Adrenal gland (tissue), 12 donors: ENCODE measurements around the gene GFRAL. TPM values are rescaled to one million over a fixed set of nuclear protein-coding genes. Genes with fewer than 3 reads are reported as not detected.
A peak's percentile ranks its signal among the peaks of the same experiment; 100 is the strongest.

ENCODE experiments used
- DNase-seq, 7 donors: peaks; one replicate each; pipeline ENCODE4 v3.0.0-alpha.2; 2019 to 2020
- H3K27ac ChIP-seq, 5 donors: fragments of 200-600 bp; sonication (generic) in 4 of 5; 1 replicate in 3 of 5; 2 replicates in 2 of 5; pipeline versions ENCODE4 v1.5.1 to v1.8.0; 2016 to 2020; ENCODE audit warnings: mild to moderate bottlenecking in 1 of 5
- H3K27me3 ChIP-seq: fragments of 200-600 bp; 2 replicates; pipeline ENCODE4 v1.8.0; 2021
- H3K36me3 ChIP-seq, 2 donors: fragments of 200-600 bp; replicated peaks in 1 of 2; 1 replicate in 1 of 2; 2 replicates in 1 of 2; pipeline versions ENCODE4 v1.5.1 to v1.8.0; 2018 to 2022
- H3K4me1 ChIP-seq, 2 donors: fragments of 200-600 bp; replicated peaks in 1 of 2; 1 replicate in 1 of 2; 2 replicates in 1 of 2; pipeline versions ENCODE4 v1.5.1 to v1.8.0; 2018 to 2021
- H3K4me3 ChIP-seq, 4 donors: fragments of 200-600 bp; sonication (generic) in 3 of 4; one replicate each; pipeline ENCODE4 v1.5.1; 2016 to 2018
- H3K9me3 ChIP-seq, 3 donors: fragments of 200-600 bp; sonication (generic) in 1 of 3; replicated peaks in 1 of 3; 1 replicate in 2 of 3; 2 replicates in 1 of 3; pipeline versions ENCODE4 v1.5.1 to v1.8.0; 2016 to 2021
- POLR2A ChIP-seq, 2 donors: fragments of 450-650 bp; IDR thresholded peaks; one replicate each; pipeline ENCODE4 v1.6.1; 2017; ENCODE audit warnings: antibody characterized with exemption in 2 of 2, mild to moderate bottlenecking in 2 of 2, moderate library complexity in 1 of 2
- WGBS, 4 donors: extraction: QIAGEN DNeasy Blood & Tissue Kit in 2 of 4; methylation state at CpG; one replicate each; pipeline versions ENCODE4 v1.1.5 to v1.1.7; 2013 to 2017; 5-methylcytosine and 5-hydroxymethylcytosine counted together
- intact Hi-C, 2 donors: fragments of 100-400 bp; cut with DNase I; formaldehyde crosslinking; loops; one replicate each; pipeline versions ENCODE4 v1.14.1 to v1.15.0; 2022 to 2023
- polyA plus RNA-seq, 3 donors: library from polyadenylated mRNA; stranded (reverse); fragments of 200-250 nt in 2 of 3; fragments of 350-450 nt in 1 of 3; fragmentation: Illumina TruSeq in 1 of 3; extraction: RNeasy Lipid Tissue Mini Kit (QIAGEN cat#74804) in 1 of 3; gene quantifications; one replicate each; pipeline ENCODE4 v1.2.3, GENCODE V29; 2013 to 2014
- total RNA-seq, 9 donors: library from RNA; depleted of rRNA in 4 of 9; stranded (reverse); fragments of >200 nt in 4 of 9; fragments of 120-200 nt in 1 of 9; fragmentation: NEBNext Ultra II Directional in 1 of 9; extraction: Animal tissue kit (Norgen Biotek cat#: 25700) in 1 of 9; gene quantifications; one replicate each; pipeline versions ENCODE4 v1.1.0 to v1.2.4, GENCODE V29; 2013 to 2023
- TF ChIP-seq, protein P1 (sequence below), 6 experiments: fragments of 450-650 bp in 4 of 6; fragments of 200-600 bp in 2 of 6; sonication (generic) in 1 of 6; IDR thresholded peaks; 1 replicate in 5 of 6; 2 replicates in 1 of 6; pipeline versions ENCODE4 v1.5.1 to v1.8.0; 2016 to 2021; ENCODE audit warnings: antibody characterized with exemption in 6 of 6, mild to moderate bottlenecking in 2 of 6, moderate library complexity in 1 of 6
- donor health status: healthy with polysubstance abuse.
- donor health status: Bipolar disorder and iron deficiency.
- donor health status: DM: yes; HTN: yes; CAD: no.
- donor health status: DM: no; HTN: no; CAD: no.
- donor health status: DM: no; HTN: no; CAD: no.
- donor health status: DM: yes; HTN: yes; CAD: no.

GFRAL gene
- total and polyA plus RNA-seq, 12 donors, result not detected

DNA sequence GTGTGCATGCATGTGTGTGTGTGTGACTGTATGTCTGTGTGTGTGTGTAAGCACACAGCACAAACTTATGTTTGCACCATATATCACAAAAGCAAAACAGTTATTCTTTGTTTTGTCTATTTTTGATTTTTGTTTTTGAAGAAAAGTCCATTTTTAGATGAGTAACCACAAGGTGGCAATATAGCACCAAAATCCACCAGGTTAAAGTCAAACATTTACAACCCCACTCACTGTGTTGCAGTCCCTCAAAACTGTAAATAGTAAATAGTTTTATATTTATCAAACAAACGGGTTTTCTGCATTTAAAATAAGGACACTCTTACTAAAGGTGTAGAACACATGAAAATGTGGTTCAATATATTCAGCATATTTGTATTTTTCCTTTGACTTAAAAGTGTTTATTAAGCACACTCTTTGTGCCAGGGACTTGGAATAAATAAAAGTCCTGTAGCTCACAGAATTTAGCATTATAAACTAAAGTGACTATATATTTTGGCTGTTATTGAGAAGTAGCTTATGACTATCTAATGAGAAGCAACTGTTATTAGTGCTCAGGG is 118.5 kb downstream of the GFRAL start:
- Histone ChIP-seq H3K9me3 (no peaks in the 10 kb centered on the region), H3K27me3 (no peaks in the 10 kb centered on the region), H3K27ac (no peak overlapping the region), H3K4me1 (no peaks in the 10 kb centered on the region), H3K4me3 (no peak overlapping the region), H3K36me3 (no peaks in the 10 kb centered on the region)
- DNase-seq, result peak in 1 of 7 donors; percentile 1
- intact Hi-C loops, result loop anchor here (5.0 to 10.0 kb wide), 3 partner anchors 439 to 512 kb away; no protein-coding TSS in a partner anchor
- TF ChIP-seq POLR2A (IDR thresholded peaks at IDR 0.05), result no peak
- TF ChIP-seq, protein P1, sequence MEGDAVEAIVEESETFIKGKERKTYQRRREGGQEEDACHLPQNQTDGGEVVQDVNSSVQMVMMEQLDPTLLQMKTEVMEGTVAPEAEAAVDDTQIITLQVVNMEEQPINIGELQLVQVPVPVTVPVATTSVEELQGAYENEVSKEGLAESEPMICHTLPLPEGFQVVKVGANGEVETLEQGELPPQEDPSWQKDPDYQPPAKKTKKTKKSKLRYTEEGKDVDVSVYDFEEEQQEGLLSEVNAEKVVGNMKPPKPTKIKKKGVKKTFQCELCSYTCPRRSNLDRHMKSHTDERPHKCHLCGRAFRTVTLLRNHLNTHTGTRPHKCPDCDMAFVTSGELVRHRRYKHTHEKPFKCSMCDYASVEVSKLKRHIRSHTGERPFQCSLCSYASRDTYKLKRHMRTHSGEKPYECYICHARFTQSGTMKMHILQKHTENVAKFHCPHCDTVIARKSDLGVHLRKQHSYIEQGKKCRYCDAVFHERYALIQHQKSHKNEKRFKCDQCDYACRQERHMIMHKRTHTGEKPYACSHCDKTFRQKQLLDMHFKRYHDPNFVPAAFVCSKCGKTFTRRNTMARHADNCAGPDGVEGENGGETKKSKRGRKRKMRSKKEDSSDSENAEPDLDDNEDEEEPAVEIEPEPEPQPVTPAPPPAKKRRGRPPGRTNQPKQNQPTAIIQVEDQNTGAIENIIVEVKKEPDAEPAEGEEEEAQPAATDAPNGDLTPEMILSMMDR (IDR thresholded peaks at IDR 0.05), result peak; percentile 28 to 64 (median 48)
- WGBS, 4 donors, result 0 to 1% (median 0%) methylated on average over 1 of the region's 1 CpG

DNA sequence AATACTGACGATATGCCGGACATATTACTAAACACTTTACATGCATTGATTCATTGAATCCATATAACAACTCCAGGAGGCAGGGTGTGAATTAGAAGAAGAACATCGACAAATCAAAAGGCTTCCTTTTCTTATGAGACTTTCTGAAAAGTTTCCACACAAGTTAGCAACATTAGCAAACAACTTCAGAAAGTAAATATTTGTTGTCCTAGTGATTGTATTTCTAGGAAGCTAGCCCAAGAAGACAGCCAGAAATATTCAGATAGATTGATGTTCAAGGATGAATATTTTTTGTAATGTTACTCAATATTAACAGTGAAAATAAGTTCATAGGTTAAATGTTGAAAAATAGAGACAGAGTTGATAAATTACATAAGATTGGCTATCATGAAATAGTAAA is 120.6 kb downstream of the GFRAL start:
- Histone ChIP-seq H3K36me3 (no peaks in the 10 kb centered on the region), H3K9me3 (no peaks in the 10 kb centered on the region), H3K27me3 (no peaks in the 10 kb centered on the region), H3K4me1 (no peaks in the 10 kb centered on the region), H3K4me3 (no peak overlapping the region), H3K27ac (no peak overlapping the region)
- WGBS, 4 donors, result 63 to 84% (median 77%) methylated on average over 3 of the region's 3 CpGs
- TF ChIP-seq POLR2A (IDR thresholded peaks at IDR 0.05), result no peak
- TF ChIP-seq, protein P1 (IDR thresholded peaks at IDR 0.05), result no peak
- DNase-seq, result no peak
- intact Hi-C loops, result loop anchor here (5.0 to 10.0 kb wide), 3 partner anchors 437 to 509 kb away; no protein-coding TSS in a partner anchor

DNA sequence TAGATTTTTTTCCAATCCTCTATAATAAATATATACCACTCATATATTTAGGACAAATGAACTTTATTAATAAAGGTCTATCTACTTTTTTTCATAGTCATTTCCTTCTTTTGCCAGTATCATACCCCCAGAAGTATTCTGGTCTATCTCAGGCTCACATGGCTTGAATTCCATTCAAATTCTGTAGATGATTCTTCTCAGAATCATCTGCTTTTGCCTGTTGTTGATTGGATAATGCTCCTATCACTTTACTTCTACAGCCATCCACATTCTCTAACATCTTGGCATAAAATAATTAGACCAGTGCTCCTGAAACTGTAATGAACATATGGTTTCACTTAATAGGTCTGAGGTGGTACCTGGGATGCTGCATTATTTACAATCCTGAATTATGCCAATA is 121.2 kb downstream of the GFRAL start:
- H3K27ac ChIP-seq, result no peak overlapping the region
- no peaks in the 10 kb centered on the region for H3K9me3 ChIP-seq
- no peak for TF ChIP-seq POLR2A (IDR thresholded peaks at IDR 0.05)
- TF ChIP-seq, protein P1 (IDR thresholded peaks at IDR 0.05), result no peak
- no peak for DNase-seq
- intact Hi-C loops, result loop anchor here (5.0 to 10.0 kb wide), 3 partner anchors 436 to 509 kb away; no protein-coding TSS in a partner anchor
- H3K27me3 ChIP-seq, result no peaks in the 10 kb centered on the region
- no peaks in the 10 kb centered on the region for H3K36me3 ChIP-seq
- H3K4me3 ChIP-seq, result no peak overlapping the region
- H3K4me1 ChIP-seq, result no peaks in the 10 kb centered on the region

DNA sequence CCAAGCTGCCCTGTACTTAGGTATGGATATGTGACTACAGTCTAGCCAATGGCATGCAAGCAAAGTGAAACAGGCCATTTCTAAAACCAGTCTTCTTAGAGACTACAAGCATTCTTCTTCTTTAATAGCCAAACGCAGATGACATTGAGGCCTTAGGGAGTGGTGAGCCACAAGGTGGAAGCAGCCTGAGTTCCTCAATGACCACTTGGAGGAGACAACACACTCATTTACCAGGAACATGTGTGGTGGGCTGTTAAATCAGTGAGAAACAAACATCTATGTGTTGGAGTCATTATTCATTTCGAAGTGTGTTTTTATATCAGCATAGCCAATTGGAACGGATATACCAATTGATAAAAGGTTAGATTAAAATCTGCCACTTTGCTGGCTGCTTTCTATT is 122.0 kb downstream of the GFRAL start:
- intact Hi-C loops, result loop anchor here (5.0 to 10.0 kb wide), 3 partner anchors 436 to 508 kb away; no protein-coding TSS in a partner anchor
- H3K27ac ChIP-seq, result no peak overlapping the region
- no peaks in the 10 kb centered on the region for H3K36me3 ChIP-seq
- H3K4me3 ChIP-seq, result no peak overlapping the region
- H3K4me1 ChIP-seq, result no peaks in the 10 kb centered on the region
- H3K27me3 ChIP-seq, result no peaks in the 10 kb centered on the region
- no peak for DNase-seq
- H3K9me3 ChIP-seq, result no peaks in the 10 kb centered on the region
- 69 to 79% (median 74%) methylated on average over 3 of the region's 3 CpGs for WGBS, 4 donors
- TF ChIP-seq, protein P1 (IDR thresholded peaks at IDR 0.05), result no peak
- no peak for TF ChIP-seq POLR2A (IDR thresholded peaks at IDR 0.05)
